T follicular helper cell (primary cell): ENCODE data around the gene RAPGEF5.

Experiments used
- DNase-seq: peaks from one replicate; pipeline ENCODE4 v3.0.0-alpha.2; 2020; ENCODE audit warnings: low read depth

RAPGEF5 gene

GRCh38 chr7:22151901-22152300 lies 205.1 kb downstream of the RAPGEF5 start:
- no peak for DNase-seq

GRCh38 chr7:22150221-22150620 lies 206.7 kb downstream of the RAPGEF5 start:
- no peak for DNase-seq

- no peak for DNase-seq
These were observed 209.1 kb downstream of the RAPGEF5 start for GRCh38 chr7:22147868-22148267.

- DNase-seq, result no peak
These were observed 209.9 kb downstream of the RAPGEF5 start for GRCh38 chr7:22146961-22147512.

- DNase-seq, result no peak
These were observed 212.0 kb downstream of the RAPGEF5 start for GRCh38 chr7:22144950-22145349.

- DNase-seq, result no peak
These were observed 213.5 kb downstream of the RAPGEF5 start for GRCh38 chr7:22143491-22143890.

GRCh38 chr7:22142572-22142971 lies 214.4 kb downstream of the RAPGEF5 start:
- no peak for DNase-seq

- no peak for DNase-seq
These were observed 215.6 kb downstream of the RAPGEF5 start for GRCh38 chr7:22141355-22141754.

GRCh38 chr7:22140578-22140977 lies 216.4 kb downstream of the RAPGEF5 start:
- no peak for DNase-seq

GRCh38 chr7:22138886-22139285 lies 218.1 kb downstream of the RAPGEF5 start:
- DNase-seq, result no peak

GRCh38 chr7:22138106-22138505 lies 218.8 kb downstream of the RAPGEF5 start:
- no peak for DNase-seq

GRCh38 chr7:22137466-22137865 lies 219.5 kb downstream of the RAPGEF5 start:
- DNase-seq, result no peak

- DNase-seq, result no peak
These were observed 219.9 kb downstream of the RAPGEF5 start for GRCh38 chr7:22137026-22137425.

- no peak for DNase-seq
These were observed 227.0 kb downstream of the RAPGEF5 start for GRCh38 chr7:22129819-22130580.

- no peak for DNase-seq
These were observed 227.8 kb downstream of the RAPGEF5 start for GRCh38 chr7:22129166-22129565.

- no peak for DNase-seq
These were observed 228.4 kb downstream of the RAPGEF5 start for GRCh38 chr7:22128528-22128920.

GRCh38 chr7:22127835-22128527 lies 229.0 kb downstream of the RAPGEF5 start:
- DNase-seq, result no peak

GRCh38 chr7:22125436-22125835 lies 231.5 kb downstream of the RAPGEF5 start:
- no peak for DNase-seq

- DNase-seq, result no peak
These were observed 232.0 kb downstream of the RAPGEF5 start for GRCh38 chr7:22124941-22125340.

- no peak for DNase-seq
These were observed 233.8 kb downstream of the RAPGEF5 start for GRCh38 chr7:22123139-22123538.

GRCh38 chr7:22121702-22122474 lies 235.1 kb downstream of the RAPGEF5 start:
- DNase-seq, result no peak

GRCh38 chr7:22120391-22121053 lies 236.4 kb downstream of the RAPGEF5 start:
- no peak for DNase-seq
